GM20431 (cell line): ENCODE measurements around the gene CACHD1.
"Not testable (repeated sequence)": the region's sequence is repeated elsewhere in the genome, so short reads cannot be mapped to it uniquely, and the experiment has no call there.

Experiments
- in situ Hi-C: fragments of 300-500 bp; cut with MseI, MboI; formaldehyde crosslinking; loops from one replicate; pipeline ENCODE4 v1.15.0; 2020; ENCODE audit warnings: low sequenced_read_pairs; ENCODE audit not compliant: unreplicated experiment

CACHD1 gene

DNA sequence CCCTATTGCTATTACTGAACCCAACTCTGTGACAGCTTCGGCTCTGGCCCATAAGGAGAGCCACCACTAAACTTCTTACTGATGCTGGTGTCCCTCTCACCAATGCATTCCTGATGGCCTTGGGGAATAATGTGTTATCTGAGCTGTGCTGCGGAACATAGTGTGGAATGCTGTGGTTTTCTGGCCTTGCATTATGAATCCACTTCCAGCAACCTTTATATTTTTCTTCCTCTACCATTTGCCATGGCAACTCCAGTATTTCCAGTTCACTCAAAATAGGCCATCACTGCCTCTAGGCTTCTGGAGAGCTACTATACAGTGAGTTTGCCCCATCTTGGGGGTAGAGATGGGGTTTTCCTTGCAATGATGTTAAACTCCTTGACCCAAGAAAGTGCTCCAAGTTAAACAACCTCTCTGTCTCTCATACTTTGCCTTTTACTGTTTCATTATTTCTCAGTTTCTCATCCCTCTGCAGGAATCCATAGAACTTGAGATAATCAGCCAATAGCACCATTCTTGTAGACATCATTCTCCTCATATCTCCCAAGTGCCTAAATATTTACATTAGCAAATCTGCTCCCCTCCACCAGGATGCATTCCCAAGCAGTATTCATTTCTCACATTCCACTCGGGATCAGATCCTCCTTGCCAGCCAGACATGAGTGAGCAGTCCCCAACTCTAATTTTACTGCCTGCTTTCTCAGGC, 263.8 kb downstream of the CACHD1 start:
- in situ Hi-C loops: no loop called here

DNA sequence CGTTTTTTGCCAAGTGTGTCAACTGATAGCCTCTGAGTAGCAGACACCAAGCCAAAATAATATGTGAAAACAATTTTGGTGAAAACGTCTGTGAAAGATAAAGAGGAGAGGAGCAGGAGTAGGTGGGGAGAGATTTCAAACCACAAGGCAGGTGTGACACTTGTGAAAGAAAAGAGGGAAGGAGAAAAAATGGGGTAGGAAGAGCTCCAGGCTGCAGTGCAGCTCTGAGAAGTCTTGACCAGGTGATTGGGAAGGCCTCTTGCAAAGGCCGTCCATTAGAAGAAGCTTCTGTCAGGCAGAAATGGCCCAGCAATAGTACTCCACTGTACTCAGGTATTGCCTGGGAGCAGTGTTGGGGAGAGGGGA, 264.3 kb downstream of the CACHD1 start:
- in situ Hi-C loops: no loop called here

DNA sequence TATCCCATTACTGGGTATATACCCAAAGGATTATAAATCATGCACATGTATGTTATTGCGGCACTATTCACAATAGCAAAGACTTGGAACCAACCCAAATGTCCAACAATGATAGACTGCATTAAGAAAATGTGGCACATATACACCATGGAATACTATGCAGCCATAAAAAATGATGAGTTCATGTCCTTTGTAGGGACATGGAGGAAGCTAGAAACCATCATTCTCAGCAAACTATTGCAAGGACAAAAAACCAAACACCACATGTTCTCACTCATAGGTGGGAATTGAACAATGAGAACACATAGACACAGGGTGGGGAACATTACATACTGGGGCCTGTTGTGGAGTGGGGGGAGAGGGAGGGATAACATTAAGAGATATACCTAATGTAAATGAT, 270.8 kb downstream of the CACHD1 start:
- in situ Hi-C loops: not testable (repeated sequence)
